ENCODE data around the gene MED20.

Gene MED20

DNA sequence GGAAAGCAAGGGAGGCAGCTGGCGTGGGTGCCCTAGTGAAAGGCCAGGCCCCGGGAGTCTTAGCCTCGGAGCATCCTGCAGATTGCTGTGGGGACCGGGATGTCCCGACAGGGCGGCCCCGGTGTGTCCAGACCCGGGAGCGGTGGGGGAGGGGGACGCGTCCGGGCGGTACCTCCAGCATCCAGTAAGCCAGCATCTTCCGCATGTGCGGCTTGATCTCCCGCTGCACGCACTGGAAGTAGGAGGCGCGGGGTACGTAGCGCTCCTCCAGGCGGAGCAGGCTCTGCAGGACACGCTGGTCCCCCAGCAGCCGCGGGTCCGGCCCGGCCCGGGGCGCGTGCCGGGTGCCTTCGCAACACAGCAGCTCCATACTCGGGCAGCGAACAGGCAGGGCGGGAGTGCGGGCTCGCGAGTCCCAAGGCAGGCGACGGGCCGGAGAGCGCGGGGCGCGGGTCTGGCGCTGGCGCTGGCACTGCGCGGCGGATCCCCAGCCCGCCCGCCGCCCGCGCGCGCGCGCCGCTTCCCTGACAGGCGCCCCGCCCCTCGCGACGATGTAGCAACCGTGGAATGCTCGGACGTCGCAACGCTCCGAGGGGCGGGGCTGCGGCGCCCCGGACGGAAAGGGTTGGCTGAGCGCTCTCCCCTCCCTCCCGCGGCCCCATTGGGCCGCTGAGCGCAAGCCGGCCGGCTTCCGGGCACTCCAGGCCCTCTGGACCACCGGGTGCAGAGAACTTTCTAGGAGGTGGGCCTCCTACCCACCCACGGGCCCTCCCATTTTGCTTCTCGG, 20.5 kb upstream of the MED20 start, which contains the start of gene CCND3:
Gene CCND3 (minus strand): TSS at position 529 of the 787 bp plus-strand sequence. CDS start 159 bp downstream, at position 370.
- DNase-seq (ENCODE audit: low read depth in 2 of 2): peak; percentile 91 to 92

DNA sequence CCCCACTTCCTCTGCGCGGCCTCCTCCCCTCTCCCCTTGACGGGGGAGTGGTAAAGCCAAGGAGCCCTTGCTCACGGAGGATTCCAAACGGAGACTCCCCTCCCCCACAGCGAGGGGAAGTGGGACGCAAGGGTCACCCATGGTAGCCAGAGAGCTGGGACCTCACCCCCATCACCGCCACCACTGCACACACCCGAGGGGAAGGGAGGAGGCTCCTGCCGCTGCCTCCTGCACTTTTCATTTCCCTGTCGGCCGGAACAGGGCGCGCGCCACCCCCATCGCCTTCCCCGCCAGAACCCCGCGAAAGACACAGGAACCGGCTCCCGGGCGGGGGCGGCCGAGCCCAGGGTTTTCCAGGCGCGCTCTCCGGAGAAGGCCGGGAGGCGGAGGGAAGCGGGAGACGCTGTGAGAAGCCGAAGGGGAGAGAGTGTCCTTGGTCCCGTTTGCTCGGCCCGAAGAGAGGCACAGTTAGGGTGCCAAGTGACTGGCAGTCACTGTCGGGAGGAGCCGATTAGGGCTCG, 19.9 kb upstream of the MED20 start:
- peak; percentile 36 to 58 for DNase-seq (ENCODE audit: low read depth in 2 of 2)

DNA sequence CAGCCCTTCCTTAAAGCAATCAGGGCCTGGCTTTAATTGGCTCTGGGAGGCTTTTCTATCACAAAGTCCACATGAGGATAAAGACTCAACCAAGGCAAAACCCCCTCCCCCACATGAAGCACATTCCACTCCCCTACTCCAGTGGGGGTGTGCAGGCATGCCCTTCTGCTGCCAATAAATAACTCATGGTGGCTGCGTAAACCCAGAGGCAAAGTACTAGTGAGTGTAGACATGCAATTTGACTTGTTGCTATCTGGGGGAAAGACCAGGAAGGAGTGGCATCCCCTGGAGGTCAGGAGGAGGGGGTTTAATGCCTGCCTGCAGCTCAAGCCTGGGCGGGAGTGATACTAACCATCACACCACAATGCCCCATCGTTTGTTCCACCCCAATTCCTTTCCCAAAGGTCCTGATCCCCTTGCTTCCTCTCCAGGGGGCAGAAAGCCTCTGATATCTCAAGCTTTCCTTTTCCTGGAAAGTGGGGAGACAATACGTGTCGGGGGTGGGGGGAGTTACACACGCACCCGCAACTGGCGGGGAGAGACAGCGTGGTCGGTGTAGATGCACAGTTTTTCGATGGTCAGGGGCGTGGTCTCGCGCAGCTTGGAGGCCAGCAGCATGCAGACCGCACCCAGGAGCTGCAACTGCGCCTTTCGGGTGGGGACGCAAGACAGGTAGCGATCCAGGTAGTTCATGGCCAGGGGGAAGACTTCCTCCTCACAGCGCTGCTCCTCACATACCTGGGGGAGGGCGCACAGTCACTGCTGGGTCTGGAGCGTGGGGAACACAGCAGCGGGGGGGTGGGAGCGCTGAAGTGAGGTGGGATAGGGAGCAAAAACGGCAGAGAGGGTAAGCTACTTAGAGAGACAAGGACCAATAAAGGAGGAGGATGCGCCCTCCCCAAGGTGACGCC, 19.2 kb upstream of the MED20 start:
- DNase-seq (ENCODE audit: low read depth in 2 of 2): peak; percentile 43 to 48

DNA sequence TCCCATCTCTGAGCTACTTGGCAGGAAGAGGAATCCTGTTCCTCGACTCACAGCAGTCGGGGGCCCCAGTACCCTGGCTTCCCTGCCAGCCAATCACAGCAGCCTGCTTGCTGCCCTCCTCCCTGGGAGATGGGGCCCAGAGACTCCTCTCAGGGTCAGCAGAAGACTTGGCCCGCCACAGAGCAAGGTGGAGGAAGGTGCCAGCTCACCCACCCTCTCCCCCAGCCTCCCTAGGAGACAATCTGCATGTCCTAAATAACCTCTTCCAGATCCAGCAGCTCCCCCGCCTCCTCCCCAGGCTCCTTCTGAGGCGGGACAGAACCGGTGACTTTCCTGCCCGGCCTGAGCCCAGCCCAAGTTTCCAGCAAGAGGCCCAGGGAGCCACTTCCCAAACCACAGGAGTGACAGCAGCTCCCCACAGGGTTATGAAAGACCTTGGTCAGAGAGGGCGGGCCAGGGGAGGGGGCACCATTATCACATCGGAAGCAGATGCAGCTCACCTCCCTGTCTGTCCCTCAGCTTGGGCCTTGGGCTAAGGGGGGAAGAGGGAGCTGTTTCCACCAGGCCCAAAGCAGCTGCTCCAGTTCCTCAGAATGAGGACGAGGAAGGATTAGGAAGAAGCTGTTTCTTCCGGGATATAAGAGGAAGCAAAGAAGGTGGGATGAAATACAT, 18.4 kb upstream of the MED20 start:
- DNase-seq (ENCODE audit: low read depth in 2 of 2): peak; percentile 38 to 48

DNA sequence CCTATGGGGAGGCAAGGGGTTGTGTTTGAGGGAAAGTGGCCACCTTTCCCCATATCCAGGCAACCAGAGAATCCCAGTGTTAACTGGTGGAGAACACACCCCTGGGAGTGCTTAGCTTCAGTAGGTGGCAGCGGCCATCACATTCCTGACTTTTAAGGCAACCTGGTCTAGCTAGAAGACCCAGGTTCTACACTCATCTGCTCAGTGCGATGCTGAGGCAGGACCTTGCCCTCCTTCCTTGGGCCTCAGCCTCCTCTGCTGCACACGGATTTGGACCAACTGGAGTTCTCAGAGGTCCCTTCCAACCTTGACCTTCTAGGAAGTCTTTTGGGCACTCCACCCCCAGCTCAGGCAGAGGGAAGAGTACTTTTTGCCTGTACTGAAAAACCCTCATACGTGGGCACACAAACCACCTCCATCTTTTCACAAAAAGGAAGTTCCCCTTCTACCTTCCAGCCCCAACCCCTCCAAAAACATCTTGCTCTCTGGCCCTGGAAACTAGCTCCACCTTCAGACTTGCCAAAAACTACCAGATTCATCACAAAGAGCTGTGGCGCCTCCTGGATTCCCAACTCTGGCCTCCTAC, 17.7 kb upstream of the MED20 start:
- DNase-seq (ENCODE audit: low read depth in 2 of 2): no peak

DNA sequence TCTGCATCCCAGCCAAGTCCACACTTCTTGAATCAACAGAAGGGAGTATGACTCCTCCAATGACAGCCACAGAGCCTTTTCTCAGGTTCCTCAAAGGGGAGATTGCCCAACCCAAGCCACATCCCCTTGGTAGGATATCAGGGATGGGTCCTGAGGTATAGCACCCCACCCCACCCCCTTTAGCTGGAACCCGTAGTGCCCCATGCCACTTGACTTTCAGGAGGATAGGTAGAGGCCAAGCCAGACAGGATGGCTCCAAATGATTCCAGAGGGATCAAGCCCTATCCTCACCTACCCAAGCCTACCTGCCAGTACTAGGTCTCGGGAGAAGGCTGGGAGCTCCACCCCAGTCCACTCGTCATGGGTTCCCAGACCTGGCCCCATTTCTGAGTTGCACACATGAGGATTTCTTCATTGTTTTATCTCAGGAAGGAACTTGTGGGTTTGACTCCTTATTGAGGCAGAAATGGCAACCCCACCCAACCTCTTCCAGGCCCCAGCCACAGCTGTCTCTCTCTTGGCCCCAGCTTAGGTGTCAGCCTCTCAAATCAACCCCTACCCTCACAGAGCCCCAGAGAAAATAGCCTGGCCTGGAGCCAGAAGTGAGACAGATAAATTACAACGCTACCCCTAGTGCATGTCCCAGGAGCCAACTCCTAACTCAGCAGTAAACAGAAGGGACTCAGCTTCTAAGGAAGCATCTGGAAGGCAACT, 17.1 kb upstream of the MED20 start:
- DNase-seq (ENCODE audit: low read depth in 2 of 2): no peak

DNA sequence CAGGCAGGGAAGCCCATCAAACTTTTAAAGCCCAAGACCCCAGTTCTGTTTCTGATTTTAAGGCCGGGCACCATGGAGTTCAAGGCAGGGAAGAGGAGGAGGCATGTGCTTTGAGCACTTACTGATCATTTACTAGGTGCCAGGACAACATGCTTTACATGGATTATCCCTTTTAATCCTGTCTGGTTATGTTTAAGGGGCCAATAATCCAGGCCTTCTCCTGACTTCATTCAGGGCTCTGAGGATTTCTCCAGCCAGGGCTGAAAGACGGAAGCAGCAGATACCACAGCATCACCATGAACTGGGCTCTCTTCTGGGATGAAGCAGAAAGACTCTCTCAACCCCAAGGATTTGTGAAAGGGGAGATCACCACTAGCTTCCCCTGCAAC, 16.5 kb upstream of the MED20 start:
- no peak for DNase-seq (ENCODE audit: low read depth in 2 of 2)

DNA sequence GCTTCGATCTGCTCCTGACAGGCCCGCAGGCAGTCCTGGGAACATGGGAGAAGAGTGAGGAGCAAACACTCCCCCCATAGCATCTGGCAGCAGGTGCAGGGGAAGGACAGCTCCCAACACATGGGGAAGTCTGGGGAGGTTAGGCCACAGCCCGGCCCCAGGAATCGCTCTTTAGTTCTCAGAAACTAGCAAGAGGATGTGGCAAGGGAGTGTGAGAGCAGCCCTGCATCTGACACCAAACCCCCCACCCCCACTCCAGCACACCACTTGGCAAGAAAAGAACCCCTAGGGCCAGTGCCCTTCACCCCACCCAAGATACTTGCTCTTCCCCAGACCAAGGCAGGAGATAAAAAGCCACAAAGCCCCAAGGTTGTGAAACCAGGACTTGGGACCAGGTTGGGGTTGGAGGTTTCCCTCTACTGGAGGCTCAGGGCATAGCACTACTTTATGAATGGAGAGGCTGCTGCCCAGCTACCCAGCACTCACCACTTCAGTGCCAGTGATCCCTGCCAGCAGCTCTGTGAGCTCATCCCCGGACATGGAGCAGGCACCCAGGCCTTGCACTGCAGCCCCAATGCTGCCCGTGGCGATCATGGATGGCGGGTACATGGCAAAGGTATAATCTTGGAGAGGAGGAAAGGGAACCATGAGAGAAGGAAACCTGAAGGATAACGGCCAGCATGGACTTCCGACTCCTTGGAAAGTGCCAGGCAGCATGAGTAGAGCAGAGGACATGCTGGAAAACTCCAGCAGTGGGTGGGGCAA, 15.3 kb upstream of the MED20 start:
- peak; percentile 71 to 76 for DNase-seq (ENCODE audit: low read depth in 2 of 2)

DNA sequence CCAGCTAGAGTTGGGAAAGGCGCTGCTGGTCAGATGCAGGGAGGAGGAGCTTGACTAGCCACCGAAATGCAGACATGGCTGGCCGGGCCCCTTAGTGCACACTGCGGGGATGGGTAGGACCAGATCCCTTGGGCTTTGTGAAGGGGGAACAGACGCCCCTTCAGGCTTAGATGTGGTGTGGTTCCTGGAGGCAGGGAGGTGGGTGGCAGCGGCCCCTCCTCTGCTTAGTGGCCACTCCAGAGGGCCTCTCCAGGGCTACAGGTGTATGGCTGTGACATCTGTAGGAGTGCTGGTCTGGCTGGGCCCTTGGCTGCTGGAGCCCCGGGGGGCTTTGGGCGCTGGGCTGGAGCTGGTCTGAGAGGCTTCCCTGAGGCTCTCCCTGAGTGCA, 14.7 kb upstream of the MED20 start:
- DNase-seq (ENCODE audit: low read depth in 2 of 2): no peak

DNA sequence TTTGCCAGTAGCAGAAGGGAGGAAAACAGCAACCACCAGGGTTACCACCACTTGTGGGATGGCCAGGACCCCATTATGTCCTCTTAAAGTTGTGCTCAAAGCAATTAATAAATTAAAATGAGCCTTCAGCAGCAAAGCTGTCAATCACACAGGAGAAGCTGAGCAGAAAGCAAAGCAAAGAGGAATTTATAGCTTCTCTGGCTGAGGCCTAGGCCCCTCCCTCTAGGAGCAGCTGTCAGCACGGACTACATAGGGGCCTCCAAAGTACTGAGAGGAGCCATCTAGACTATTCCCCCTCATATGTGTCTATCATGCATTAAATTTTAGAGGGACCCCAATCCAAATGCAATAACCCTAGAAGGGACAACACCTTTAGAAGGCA, 14.2 kb upstream of the MED20 start:
- no peak for DNase-seq (ENCODE audit: low read depth in 2 of 2)

DNA sequence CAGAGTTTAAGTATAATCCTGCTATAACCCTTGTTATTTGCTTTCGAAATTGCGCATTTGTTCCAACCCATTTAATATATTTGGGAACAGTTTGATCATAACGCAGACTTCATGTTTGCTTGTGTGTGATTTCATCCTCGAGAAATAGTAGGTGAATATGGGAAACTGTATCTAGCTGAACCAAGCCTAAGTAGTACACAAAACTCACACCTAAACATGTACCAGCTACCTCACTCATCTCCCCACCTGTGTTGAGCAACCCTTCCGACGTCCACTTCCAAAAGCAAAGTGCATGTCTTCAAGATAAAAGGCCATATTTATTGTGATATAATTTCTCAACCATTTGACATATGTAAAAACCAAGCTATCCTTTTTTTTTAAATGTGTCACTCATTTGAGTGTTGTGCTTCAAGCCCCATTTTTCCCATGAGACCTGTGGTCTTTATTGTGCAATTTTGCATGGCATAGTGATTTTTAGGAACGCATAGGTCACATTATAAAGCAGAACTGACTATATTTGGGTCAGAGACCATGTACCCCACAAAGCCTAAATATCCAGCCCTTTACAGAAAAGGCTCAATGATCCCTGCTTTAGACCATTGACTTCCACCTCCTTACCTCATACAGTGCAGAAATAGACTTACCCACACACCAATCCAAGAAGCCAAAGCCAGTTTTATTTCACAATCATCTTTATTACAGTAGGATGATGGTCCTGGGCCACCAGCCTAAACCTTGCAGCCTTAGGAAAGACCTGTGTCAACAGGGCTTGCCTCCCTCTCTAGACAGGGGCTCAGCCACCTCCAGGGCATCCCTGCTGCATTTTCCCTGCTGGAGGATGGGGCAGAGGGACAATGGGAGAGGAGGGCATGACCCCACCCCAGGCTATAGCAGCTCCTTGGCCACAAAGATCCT, 13.6 kb upstream of the MED20 start:
- DNase-seq (ENCODE audit: low read depth in 2 of 2): no peak

DNA sequence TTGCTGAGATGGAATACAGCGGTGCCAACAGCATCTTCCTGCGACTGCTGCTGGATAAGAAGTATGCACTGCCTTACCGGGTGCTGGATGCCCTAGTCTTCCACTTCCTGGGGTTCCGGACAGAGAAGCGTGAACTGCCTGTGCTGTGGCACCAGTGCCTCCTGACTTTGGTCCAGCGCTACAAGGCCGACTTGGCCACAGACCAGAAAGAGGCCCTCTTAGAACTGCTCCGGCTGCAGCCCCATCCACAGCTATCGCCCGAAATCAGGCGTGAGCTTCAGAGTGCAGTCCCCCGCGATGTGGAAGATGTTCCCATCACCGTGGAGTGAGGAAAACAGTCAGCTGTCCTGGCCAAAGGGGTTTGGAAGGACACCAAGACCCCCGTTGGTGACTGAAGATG, 11.4 kb upstream of the MED20 start:
- DNase-seq (ENCODE audit: low read depth in 2 of 2): no peak

DNA sequence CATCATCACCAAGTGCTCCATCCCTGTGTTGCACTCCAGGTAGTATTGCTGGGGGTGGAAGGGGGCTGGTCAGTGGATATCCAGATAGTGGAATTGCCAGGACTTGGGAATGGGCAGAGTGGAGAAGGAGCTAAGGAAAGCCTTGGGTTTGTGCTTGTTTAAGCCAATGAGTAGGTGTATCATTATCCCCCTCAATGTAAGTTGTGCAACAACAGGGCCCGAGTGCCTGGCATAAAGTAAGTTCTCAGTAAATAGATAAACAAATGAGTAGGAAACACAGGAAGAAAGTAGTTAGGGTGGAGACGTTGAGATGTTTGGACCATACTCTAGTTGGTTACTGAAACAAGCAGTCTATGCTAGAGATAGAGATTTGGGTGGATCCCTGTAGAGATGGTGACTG, 10.9 kb upstream of the MED20 start:
- no peak for DNase-seq (ENCODE audit: low read depth in 2 of 2)

DNA sequence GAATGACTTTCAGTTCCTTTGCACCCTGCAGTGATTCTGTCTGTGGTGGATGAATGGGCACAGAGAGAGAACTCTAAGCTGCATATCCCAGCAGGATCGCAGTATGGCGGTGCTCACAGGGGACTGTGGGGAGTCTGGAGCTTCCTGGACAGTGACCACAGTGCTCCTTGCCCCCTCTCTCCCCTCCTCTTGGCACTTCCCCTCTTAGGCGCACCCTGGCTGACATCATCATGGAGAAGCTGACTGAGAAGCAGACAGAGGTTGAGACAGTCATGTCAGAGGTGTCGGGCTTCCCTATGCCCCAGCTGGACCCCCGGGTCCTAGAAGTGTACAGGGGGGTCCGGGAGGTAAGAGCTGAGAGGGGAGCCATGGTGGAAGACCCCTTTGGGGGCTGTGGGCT, 9.0 kb upstream of the MED20 start:
- no peak for DNase-seq (ENCODE audit: low read depth in 2 of 2)

DNA sequence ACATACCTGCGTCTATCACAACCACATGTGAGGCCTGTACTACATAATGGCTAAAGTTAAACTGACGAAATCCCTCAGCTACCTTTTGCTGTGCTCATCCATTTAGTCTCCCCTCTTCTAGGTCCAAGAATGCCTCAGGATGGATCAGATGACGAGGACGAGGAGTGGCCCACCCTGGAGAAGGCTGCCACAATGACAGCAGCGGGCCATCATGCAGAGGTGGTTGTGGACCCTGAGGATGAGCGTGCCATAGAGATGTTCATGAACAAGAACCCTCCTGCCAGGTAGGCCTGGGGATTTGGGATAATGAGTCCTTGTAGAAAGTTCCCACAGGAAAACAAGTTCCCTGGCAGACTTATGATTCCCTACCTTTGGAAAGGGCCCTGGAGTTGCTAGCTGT, 6.3 kb upstream of the MED20 start:
- DNase-seq (ENCODE audit: low read depth in 2 of 2): no peak

DNA sequence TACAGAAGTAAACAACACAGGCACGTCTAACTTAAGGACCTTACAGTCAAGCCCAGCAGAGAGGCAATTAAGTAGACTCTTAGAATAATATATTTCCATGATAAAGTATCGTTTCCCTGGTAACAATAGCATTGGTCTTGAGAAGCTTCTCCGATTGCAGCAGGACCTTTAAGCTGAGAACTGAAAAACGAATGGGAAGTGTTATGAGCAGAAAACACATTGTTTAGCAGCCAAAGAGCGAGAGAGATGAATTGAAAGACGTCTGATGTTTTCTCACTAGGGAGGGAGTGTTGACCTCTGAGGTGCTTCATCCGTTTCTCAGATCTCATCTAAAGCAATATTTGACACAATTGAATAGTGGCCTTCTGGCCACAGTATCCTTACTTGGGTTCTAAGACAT, 1.2 kb upstream of the MED20 start:
- no peak for DNase-seq (ENCODE audit: low read depth in 2 of 2)

DNA sequence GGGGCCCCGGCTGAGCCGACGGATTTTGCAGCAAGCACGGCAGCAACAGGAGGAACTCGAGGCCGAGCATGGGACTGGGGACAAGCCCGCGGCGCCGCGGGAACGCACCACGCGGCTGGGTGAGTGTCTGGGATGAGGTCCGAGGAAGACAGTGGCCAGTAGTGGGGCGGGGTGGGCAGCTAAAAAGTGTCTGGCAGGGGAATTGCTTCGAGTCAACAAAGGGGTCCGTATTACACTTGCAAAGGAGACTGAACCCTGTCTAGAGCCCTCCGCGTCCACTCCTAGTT, 716 bp upstream of the MED20 start:
- DNase-seq (ENCODE audit: low read depth in 2 of 2): no peak

DNA sequence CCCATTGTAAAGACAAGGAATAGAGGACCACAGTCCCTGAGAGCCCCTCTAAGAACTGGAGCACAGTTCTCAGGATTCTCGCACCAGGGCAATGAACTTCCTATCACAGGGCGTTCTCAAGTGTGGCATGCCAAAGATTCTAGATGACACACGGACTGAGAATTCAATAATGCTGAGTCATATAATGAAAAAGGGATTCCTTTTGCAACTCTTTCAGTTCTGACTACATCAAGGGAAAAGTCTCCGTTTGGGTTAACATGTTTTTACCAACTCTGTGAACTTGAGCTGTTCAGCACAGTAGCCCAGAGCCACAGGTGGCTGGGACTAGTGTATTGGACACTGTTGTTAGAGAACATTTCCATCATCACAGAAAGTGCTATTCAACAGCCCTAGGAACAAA, 3.4 kb downstream of the MED20 start:
- no peak for DNase-seq (ENCODE audit: low read depth in 2 of 2)

DNA sequence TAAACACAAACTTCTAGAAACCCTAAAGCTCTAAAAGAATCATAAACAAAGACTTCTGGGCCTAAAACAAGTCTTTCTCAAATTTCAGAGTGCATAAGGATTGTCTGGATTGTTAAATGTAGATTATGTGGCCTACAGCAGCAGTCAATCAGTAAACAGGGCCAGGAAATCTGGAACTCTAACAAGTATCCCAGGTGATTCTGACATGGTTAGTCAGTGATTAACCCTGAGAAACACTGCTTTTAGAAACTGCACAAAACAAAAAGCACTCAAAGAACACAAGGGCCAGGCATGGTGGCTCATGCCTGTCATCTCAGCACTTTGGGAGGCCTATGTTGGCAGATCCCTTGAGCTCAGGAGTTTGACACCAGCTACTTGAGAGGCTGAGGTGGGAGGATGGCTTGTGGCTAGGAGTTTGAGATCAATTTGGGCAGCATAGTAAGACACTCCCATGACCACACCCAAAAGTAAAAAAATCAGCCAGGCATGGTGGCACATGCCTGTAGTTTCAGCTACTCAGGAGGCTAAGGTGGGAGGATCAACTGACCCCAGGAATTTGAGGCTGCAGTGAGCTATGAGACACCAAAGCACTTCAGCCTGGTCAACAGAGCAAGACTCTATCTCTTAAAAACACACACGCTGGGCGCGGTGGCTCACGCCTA, 5.9 kb downstream of the MED20 start:
- no peak for DNase-seq (ENCODE audit: low read depth in 2 of 2)

Measured in stimulated activated CD8-positive, alpha-beta memory T cell treated with anti-CD3 and anti-CD28 coated beads, Interleukin-2, amount 100 ng/mL, for 48 hours (primary cell).